Measurements from ENCODE around the gene CFHR4.
"Not testable (repeated sequence)": the region's sequence is repeated elsewhere in the genome, so short reads cannot be mapped to it uniquely, and the experiment has no call there.

GRCh38 chr1:196886560-196886959, 1.3 kb upstream of the CFHR4 start:
- TF ChIP-seq ZBTB8A (tag by site-specific recombination; IDR thresholded peaks at IDR 0.05); TSHZ1 (tag by site-specific recombination; IDR thresholded peaks at IDR 0.05; ENCODE audit: borderline replicate concordance); CTCF (tag by site-specific recombination; IDR thresholded peaks at IDR 0.05); ZBTB20 (tag by site-specific recombination; IDR thresholded peaks at IDR 0.05); ZNF2 (tag by site-specific recombination; IDR thresholded peaks at IDR 0.05); PRDM10 (tag by site-specific recombination; IDR thresholded peaks at IDR 0.05); KLF1 (tag by site-specific recombination; IDR thresholded peaks at IDR 0.05); ZNF211 (tag by site-specific recombination; IDR thresholded peaks at IDR 0.05; ENCODE audit: low read depth); ZNF146 (tag by site-specific recombination; IDR thresholded peaks at IDR 0.05); YY1 (tag by site-specific recombination; IDR thresholded peaks at IDR 0.05); ZNF214 (tag by site-specific recombination; IDR thresholded peaks at IDR 0.05; ENCODE audit: borderline replicate concordance): not testable (repeated sequence)

All from HEK293 (cell line).